GM18861 (cell line): ENCODE results near the gene INAFM1.
"Not testable (repeated sequence)": the region's sequence is repeated elsewhere in the genome, so short reads cannot be mapped to it uniquely, and the experiment has no call there.

Experiments
- ATAC-seq: cut with Tn5 transposase; IDR thresholded peaks from one replicate; pipeline ENCODE4 v1.9.1; 2021; ENCODE audit not compliant: unreplicated experiment

INAFM1 gene

DNA sequence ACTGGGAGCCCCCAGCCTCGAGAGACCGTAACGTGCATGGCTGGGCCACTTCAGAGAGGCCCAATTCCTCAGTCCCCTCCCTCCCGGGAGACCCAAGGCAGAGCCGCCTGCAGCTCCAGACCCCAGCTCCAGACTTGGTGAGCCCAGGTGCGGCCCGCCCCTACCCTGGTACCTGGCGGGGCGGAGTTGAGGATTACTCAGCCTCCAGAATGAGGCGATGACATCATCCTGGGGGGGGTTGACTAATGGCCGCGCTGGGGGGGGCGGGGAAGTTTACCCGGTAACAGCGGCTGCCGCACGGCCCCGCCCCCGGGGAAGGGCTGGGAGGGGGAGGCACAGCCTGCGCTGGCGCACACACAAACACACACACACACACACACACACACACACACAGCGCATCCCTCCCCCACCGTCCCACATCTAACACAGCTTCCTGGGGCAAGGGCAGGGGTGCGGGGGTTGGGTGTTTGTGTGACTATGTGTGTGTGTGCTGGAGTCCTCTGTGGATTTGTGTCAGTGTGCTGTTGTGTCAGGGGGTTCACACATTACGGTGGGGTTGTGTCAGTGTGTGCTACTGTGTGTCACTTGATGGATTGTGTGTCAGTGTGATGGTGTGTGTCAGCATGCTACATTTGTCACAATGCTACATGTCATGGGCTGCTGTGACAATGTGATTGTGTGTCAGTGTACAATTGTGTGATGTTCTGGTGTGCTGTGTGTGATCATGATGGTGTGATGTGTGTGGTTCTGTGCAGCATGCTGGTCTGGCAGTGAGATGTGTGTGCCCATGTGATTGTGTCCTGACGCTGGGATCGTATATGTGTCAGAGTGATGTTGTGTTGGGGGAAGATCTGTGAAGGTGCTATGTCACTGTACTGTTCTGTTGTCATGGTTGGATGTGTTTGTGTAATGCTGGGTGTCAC, 33.4 kb upstream of the INAFM1 start:
- ATAC-seq, result no peak

DNA sequence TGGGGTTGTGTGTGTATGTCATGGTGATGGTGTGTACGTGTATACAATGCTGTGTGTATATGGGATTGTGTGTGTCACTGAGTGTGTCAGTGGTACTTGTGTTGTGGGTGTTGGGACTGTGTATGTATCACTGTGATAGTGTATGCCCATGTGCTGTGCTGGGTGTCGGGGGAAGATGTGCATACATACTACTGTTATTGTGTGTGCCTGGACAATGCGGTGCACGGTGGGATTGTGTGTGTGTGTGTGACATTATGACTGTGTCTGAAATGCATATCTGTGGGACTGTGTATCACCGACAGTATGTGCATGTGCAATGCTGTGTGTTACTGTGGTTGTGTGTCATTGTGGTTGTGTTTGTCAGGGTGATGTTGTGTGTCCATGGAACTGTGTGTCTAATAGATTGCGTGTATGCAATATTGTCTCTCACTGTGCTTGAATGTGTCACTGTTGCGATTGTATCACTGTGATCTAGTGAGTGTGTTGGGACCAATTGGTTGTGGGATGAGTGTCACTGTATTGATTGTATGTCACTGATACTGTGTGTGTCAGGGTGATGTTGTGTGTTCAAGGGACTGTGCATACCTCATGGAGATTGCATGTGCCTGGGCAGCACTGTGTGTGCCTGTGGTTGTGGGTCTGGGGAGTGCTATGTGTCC, 32.6 kb upstream of the INAFM1 start:
- no peak for ATAC-seq

DNA sequence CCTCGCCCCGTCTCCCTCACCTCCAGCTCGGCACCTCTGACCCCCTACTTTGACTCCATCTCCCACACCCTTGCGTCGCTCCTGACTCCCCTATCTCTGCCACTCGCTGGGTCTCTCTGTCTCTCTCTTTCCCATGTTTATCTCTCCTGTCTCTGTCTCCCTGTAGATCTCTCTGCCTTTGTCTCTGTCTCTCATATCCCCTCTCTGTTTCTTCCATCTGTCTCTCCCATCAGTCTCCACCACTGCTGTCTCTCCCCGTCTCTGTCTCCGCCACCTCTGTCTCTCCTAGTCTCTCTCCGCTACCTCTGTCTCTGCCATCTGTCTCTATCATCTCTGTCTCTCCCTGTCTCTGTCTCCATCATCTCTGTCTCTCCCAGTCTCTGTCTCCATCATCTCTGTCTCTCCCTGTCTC, 31.3 kb upstream of the INAFM1 start:
- no peak for ATAC-seq

DNA sequence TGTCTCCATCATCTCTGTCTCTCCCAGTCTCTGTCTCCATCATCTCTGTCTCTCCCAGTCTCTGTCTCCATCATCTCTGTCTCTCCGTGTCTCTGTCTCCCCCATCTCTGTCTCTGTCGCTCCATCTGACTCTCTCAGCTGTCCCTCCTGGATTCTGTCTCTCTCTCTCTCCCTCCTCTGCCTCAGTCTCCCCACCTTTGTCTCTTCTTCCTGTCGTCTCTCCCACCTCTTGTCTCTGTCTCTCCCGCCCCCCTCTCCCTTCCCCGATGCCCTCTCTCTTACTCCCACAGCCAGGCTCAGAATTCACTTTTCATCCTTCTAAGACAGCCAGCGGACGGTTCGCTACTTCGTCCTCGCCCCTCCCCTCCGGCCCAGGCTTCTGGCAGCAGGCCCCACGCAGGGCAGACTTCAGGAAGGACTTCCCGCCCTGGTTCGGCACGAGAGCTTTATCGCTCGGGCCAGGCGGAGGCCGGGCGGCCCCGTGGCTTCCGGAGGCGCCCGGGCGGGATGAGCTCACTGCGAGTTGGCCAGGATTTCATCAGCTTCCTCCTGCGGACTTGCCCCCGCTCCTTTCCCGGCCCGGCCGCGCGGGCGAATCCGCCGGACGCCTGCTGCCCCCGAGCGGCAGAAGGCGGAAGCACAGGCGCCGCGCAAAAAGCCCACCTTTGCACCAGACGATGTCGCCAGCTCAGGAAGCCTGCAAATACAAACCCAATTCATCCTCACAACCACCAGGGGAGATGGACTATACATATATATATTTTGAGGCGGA, 30.7 kb upstream of the INAFM1 start:
- ATAC-seq, result peak; percentile 67

DNA sequence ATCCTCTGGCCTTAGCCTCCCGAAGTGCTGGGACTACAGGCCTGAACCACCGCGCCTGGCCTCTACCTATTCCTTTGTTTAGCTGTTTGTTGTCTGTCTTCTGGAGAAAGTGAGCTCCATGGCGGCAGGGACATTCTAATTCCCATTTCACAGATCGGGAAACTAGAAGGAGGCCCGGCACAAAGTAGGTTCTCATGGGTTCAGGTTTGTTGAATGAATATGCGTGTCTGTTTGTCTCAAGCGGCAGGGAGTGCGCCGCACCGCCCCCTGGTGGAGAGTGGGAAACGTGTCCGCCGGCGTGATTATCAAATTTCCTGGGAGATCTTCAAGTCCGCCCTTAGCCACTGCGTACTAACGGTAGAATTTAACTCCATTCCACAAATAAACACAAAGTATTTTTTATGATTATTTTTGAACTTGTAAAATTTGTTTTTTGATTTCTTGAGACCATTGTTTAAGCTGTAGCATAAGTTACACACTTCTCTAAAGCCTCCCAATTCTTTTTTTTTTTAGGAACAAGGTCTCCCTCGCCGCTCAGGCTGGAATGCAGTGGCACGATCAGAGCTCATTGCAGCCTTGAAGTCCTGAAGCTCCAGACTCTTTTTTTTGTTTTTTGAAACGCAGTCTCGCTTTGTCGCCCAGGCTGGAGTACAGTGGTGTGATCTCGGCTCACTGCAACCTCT, 27.2 kb upstream of the INAFM1 start:
- no peak for ATAC-seq

DNA sequence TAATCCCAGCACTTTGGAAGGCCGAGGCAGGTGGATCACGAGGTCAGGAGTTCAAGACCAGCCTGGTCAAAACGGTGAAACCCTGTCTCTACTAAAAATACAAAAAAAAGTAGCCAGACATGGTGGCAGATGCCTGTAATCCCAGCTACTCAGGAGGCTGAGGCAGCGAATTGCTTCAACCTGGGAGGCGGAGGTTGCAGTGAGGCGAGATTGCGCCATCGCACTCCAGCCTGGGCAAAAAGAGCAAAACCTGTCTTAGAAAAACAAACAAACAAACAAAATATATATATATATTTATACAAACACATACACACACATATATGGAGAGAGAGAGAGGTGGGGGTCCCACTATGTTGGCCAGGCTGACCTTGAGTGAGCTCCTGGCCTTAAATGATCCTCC, 21.7 kb upstream of the INAFM1 start:
- ATAC-seq, result not testable (repeated sequence)

DNA sequence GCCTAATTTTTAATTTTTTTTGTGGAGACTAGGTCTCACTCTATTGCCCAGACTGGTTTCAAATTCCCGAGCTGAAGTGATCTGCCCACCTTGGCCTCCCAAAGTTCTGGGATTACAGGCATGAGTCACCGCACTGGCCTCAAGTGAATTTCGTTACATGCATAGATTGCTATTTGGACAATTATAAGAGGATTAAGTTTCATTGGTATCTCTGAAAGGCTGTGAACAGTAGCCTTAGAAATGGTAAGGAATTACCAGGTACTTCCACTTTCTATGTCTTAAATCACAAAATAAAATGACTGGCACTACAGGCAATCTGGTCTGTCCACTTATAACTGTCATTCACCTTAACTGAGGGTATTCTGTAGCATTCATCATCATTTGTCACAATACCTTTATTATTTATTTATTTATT, 21.2 kb upstream of the INAFM1 start:
- no peak for ATAC-seq

DNA sequence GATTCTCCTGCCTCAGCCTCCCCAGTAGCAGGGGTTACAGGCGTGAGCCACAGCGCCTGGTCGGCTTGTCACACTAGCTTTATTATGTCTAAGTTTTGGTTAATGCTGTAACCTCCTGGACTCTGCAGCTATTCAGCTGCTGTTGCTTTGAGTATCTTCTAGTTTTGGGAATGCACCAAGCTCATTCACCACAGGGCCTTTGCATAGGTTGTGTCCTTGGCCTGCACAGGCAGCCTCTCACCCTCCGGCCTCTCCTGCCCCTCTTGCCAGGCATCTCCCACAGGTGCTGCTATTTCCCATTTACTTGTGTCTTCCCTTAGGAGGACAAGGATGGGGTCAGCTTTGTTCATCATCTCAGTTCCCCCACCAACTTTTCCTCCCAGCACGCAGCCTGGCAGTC, 20.7 kb upstream of the INAFM1 start:
- ATAC-seq, result no peak

DNA sequence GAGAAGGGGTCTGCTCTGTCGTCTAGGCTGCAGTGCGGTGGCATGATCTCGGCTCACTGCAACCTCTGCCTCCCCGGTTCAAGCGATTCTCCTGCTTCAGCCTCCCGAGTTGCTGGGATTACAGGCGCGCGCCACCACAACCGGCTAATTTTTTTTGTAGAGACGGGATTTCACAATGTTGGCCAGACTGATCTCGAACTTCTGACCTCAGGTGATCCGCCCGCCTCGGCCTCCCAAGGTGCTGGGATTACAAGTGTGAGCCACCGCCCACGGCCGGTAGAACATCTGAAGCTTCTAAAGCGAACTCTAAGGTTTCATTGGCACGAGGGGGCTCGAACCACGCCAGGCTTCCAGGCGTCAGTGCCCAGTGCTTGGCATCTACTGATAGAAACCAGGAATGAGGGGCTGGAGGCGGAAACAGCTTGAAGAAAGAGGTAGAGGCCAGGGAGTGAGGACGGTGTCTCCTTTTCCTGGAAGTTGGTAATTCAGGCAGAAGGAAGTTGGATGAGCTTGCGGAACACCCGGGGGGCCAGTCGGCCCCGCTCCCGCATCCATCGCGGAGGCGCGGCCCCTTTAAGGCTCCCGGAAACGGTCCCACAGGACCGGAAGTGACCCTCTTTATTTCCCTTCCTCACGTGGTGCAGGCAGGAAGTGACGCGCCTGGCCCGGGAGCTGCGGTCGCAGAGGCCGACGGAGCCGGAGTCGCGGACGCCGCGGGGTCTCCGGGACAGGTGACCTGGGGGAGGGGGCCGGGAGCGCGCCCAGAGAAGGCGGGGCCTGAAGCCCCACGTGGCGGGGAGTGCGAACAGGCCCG, 18.6 kb upstream of the INAFM1 start, which contains the start of gene CCDC9:
TSS of gene CCDC9 (plus strand) at position 647 of the 814 bp plus-strand sequence. CDS start 1,876 bp downstream, outside the sequence.
- ATAC-seq, result peak; percentile 47

DNA sequence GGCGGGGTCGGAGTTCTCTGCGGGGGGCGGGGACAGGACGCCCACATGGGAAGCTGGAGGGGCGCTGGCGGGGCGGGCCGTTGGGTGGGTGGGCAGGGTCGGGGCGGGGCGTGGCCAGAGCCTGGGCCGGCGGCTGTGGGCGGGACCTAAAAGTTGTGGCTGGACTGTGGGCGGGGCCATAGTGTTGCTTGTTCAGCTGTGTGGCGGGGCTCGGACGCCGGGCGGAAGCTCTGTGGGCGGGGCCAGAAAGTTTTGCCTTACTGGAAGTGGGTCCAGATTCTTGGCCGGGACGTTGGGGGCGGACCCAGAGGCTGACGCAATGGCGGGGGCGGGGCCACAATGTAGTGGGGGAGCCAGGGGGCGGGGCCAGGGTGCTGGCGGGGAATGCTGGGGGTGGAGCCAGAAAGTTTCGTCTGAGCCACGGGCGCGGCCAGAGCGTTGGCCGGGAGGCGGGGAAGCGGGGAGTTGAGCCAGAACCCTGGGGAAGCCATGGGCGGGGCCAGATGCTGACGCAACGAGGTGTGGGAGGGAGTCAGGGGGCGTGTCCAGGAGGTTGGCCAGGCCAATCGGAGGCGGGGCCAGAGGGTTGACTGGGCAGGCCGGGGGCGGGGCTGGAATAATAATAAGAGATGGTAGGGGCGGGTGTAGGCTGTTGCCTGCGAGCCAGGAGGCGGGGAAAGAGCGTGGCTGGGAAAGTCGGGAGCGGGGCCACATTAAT, 17.8 kb upstream of the INAFM1 start:
- ATAC-seq, result peak; percentile 54

DNA sequence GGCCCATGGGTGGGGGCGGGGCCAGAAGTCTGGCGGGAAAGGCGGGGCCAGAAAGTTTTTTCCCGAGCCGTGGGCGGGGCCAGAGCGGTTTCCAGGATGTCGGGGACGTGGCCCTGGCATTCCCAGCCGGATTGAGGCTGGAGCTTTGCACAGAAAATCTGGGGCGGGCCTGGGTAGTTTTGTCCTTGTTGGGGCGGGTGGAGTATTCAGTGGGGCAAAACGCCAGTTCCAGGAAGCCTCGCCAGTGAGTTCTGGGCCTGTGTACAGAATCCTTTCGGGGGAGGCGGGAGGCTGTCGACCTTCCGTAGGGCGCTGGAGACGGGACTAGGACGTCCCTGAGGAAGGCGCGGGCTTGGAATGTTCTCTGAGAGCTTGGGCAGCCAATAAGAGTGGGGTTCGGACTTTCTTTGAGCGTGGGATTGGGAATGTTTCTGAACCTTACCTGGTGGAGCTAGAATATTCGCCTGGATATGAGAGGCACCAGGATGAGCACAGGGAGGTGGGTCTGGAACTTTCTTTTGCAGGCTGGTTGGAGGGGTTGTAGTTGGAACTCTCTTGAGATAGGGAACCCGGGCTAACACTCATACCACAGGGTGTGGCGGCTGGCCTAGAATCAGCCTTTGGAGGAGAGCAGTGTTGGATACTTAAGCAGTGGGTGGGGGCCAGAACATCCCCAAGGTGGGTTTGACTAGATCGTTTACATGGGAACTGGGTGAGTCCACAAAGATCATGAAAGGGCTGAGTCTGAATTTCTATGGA, 17.1 kb upstream of the INAFM1 start:
- ATAC-seq, result no peak

DNA sequence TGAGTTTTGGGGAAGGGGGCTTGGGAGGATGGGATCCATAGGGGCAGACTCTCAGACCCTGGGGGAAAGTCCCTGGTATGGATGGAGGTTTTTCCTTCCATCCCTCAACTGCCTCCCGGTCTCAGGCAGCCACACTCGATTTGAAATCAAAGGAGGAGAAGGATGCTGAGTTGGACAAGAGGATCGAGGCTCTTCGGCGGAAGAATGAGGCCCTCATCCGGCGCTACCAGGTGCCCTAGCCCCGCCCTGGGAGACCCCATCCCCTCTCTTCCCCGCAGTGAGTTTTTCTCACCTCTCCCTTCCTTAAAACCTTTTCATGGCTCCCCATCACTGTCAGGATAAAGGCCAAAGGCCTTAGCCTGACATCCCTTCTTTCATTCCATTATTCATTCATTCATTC, 16.3 kb upstream of the INAFM1 start:
- no peak for ATAC-seq

DNA sequence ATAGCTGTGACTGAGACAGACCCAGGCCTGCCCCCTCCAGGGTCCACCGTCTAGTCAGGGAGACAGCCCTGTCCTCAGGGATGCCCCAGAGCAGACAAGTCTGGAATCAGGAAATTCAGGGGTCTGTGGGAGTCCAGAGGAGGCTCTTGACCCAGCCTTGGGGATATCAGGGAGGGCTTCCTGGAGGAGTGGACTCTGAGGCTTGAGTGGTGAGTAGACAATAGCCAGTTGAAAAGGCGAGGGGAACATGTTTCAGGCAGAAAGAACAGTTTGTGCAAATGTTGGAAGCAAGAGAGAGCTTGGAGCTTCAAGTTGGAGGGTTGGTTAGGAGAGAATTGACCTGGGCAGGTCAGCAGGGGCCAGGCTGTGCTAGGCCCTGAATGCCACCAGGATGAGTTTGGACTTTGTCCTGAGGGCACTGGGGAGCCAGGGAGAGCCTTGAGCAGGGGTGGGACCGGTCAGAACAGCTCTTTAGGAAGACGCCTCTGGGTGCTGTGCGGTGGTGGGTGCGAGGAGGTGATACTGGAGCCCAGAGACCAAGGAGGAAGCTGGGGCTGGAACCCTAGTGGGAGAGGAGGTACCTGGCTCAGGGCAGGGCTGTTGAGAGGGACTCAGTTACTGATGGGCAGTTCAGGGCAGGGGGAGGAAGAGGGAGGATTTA, 15.7 kb upstream of the INAFM1 start:
- no peak for ATAC-seq

DNA sequence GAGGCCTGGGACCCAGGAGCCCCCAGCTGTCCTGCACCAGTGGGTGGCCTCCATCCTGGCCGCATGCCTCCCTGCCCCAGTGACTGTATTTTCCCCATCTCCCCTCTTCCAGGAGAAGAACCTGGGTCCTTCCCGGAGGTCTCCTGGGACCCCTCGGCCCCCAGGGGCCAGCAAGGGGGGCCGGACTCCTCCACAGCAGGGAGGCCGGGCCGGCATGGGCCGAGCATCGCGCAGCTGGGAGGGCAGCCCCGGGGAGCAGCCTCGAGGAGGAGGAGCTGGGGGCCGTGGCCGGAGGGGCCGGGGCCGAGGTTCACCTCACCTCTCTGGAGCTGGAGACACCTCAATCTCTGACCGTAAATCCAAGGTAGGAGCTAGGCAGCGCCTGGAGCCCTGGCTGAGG, 14.2 kb upstream of the INAFM1 start:
- ATAC-seq, result no peak

DNA sequence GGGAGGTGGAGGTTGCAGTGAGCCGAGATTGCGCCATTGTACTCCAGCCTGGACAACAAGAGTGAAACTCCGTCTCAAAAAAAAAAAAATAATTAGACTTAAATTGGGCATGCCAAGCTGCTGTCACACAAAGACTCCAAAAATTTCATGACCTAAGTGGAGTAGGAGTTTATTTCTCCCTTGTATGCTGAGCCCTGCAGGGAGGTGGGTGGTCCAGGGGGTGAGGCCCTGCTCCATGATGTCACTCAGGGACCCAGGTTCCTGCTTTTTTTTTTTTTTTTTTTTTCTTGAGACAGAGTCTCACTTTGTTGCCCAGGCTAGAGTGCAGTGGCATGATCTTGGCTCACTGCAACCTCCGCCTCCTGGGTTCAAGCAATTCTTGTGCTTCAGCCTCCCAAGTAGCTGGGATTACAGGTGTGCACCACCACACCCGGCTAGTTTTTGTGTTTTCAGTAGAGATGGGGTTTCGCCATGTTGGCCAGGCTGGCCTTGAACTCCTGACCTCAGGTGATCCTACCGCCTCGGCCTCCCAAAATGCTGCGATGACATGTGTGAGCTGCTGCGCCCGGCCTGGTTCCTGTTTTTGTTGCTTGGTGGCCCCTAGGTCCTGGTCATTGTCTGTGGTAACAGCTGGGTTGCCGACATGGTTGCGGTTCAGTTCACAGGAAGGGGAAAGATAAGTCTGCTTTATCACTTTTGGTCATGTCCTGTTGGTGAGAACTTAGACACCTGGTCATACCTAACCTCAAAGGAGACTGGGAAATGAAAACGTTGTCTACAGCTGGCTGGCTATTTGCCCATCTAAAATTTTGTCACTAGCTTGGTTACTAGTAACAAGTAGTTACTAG, 12.5 kb upstream of the INAFM1 start:
- peak; percentile 68 for ATAC-seq

DNA sequence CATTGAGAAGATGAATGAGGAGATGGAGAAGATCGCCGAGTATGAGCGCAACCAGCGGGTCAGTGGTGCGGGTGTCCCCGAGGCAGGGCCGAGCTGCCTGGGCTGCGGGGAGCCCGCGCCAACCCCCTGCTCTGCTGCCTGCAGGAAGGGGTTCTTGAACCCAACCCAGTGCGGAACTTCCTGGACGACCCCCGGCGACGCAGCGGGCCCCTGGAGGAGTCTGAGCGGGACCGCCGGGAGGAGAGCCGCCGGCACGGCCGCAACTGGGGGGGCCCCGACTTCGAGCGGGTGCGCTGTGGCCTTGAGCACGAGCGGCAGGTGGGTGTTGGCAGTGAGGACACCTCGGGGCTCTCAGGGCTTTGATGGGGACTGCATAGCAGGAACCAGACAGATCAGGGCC, 10.1 kb upstream of the INAFM1 start:
- no peak for ATAC-seq

DNA sequence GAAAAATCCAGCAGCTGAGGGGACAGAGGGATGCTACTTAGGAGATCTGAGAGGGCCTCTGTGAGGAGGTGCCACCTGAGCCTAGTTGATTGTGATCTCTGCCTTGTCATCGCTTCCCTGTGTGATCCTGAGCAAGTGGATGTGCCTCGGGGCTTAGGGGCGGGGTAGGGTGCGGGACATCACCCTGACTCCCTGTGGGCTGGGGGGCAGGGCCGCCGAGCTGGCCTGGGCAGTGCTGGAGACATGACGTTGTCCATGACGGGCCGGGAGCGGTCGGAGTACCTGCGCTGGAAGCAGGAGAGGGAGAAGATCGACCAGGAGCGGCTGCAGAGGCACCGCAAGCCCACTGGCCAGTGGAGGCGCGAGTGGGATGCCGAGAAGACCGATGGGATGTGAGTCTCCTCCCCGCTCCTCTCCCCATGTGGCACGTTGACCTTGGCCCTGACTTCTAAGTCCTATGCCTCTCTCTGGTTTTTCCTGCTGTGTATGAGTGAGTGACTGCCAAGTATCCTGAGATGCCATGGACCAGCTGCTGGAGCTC, 8.2 kb upstream of the INAFM1 start:
- ATAC-seq, result no peak
